ENCODE results near the gene CCDC33.

The CCDC33 gene

DNA sequence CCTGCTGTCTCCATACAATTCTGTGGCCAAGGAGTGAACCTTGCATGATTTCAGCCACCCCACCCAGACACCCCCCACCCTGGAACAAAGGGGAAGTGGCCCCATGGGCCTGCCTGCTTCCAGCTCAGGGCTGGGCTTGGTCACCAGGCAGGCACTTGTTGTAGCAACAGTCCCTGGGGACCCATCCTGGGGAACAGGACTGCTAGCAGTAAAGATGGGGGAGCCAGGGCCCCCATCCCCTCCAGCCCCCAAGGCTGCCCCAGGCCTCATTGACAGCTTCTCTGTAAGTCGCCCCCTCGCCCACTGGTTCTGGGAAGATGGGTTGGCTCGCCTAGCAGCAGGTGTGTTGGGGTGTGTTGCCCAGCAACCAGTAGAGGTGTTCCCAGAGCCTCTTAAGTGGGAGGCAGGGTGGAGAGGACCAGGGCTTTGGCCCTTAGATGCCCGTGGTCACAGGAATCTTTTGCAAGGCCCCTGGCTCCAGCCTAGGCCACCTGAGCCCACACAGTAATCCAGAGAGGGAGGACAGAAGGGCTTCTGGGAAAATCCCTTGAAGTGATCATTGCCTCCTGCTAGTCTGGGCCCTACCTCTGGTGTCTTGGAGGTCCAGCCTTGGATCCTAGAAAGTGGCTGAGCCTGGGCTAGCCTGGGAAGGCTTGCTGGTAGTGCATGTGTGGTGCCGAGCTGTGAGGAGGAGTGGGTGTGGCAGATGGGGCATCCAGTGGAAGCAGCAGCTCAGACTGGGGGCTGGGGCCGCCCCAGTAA lies 82.4 kb downstream of the CCDC33 start:
- TF ChIP-seq SPI1 (IDR thresholded peaks at IDR 0.05; ENCODE audit: borderline replicate concordance, low read depth) (peak; percentile 65), POLR2AphosphoS5 (IDR thresholded peaks at IDR 0.05; ENCODE audit: low read depth) (no peak)
- peak; percentile 60 to 78 for DNase-seq (ENCODE audit: low read depth in 1 of 2, low spot score in 1 of 2)
- Histone ChIP-seq H3K27ac (replicated peaks) (no peak overlapping the region), H3K4me3 (replicated peaks; ENCODE audit: insufficient read depth, low read length) (no peak overlapping the region), H3K27me3 (ENCODE audit: insufficient read depth, poor library complexity, severe bottlenecking) (no peaks in the 10 kb centered on the region)

GRCh38 chr15:74319138-74319460 lies 83.0 kb downstream of the CCDC33 start:
- Histone ChIP-seq H3K27me3 (ENCODE audit: insufficient read depth, poor library complexity, severe bottlenecking) (no peaks in the 10 kb centered on the region), H3K4me3 (replicated peaks; ENCODE audit: insufficient read depth, low read length) (no peak overlapping the region), H3K27ac (replicated peaks) (no peak overlapping the region)
- no peak for TF ChIP-seq SPI1 (IDR thresholded peaks at IDR 0.05; ENCODE audit: borderline replicate concordance, low read depth)
- TF ChIP-seq REST (IDR thresholded peaks at IDR 0.05; ENCODE audit: insufficient replicate concordance, low read depth): no peak
- TF ChIP-seq, protein P1, sequence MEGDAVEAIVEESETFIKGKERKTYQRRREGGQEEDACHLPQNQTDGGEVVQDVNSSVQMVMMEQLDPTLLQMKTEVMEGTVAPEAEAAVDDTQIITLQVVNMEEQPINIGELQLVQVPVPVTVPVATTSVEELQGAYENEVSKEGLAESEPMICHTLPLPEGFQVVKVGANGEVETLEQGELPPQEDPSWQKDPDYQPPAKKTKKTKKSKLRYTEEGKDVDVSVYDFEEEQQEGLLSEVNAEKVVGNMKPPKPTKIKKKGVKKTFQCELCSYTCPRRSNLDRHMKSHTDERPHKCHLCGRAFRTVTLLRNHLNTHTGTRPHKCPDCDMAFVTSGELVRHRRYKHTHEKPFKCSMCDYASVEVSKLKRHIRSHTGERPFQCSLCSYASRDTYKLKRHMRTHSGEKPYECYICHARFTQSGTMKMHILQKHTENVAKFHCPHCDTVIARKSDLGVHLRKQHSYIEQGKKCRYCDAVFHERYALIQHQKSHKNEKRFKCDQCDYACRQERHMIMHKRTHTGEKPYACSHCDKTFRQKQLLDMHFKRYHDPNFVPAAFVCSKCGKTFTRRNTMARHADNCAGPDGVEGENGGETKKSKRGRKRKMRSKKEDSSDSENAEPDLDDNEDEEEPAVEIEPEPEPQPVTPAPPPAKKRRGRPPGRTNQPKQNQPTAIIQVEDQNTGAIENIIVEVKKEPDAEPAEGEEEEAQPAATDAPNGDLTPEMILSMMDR (IDR thresholded peaks at IDR 0.05; ENCODE audit: insufficient read depth, low read length): no peak
- TF ChIP-seq GABPA (IDR thresholded peaks at IDR 0.05; ENCODE audit: low read depth): no peak
- no peak for TF ChIP-seq POLR2AphosphoS5 (IDR thresholded peaks at IDR 0.05; ENCODE audit: low read depth)
- no peak for DNase-seq (ENCODE audit: low read depth in 1 of 2, low spot score in 1 of 2)

- no peak for DNase-seq (ENCODE audit: low read depth in 1 of 2, low spot score in 1 of 2)
- TF ChIP-seq REST (IDR thresholded peaks at IDR 0.05; ENCODE audit: insufficient replicate concordance, low read depth) (no peak), SPI1 (IDR thresholded peaks at IDR 0.05; ENCODE audit: borderline replicate concordance, low read depth) (no peak), POLR2AphosphoS5 (IDR thresholded peaks at IDR 0.05; ENCODE audit: low read depth) (no peak), GABPA (IDR thresholded peaks at IDR 0.05; ENCODE audit: low read depth) (no peak)
- TF ChIP-seq, protein P1 (IDR thresholded peaks at IDR 0.05; ENCODE audit: insufficient read depth, low read length): no peak
- Histone ChIP-seq H3K27ac (replicated peaks) (no peak overlapping the region), H3K4me3 (replicated peaks; ENCODE audit: insufficient read depth, low read length) (no peak overlapping the region), H3K27me3 (ENCODE audit: insufficient read depth, poor library complexity, severe bottlenecking) (no peaks in the 10 kb centered on the region)
Measured at GRCh38 chr15:74319596-74320351, 83.6 kb downstream of the CCDC33 start.

All from HL-60 (cell line).